Glutamatergic neuron (in vitro differentiated cells): ENCODE data around the gene CDKL4. TPM values are rescaled to one million over a fixed set of nuclear protein-coding genes. Genes with fewer than 3 reads are reported as not detected.

Experiments
- DNase-seq: peaks from one replicate; pipeline ENCODE4 v3.0.0; 2022
- H3K27ac Mint-ChIP-seq: one replicate; pipeline ENCODE4 v1.8.0; 2020; ENCODE audit warnings: mild to moderate bottlenecking, mixed read lengths, inconsistent platforms; ENCODE audit not compliant: unreplicated experiment
- H3K27me3 Mint-ChIP-seq: one replicate; pipeline ENCODE4 v1.8.0; 2020; ENCODE audit warnings: mild to moderate bottlenecking, moderate library complexity, mixed read lengths, inconsistent platforms; ENCODE audit not compliant: unreplicated experiment
- H3K36me3 Mint-ChIP-seq: one replicate; pipeline ENCODE4 v1.8.0; 2020; ENCODE audit warnings: mild to moderate bottlenecking, mixed read lengths, inconsistent platforms; ENCODE audit not compliant: unreplicated experiment
- H3K4me1 Mint-ChIP-seq: one replicate; pipeline ENCODE4 v1.8.0; 2020; ENCODE audit warnings: mild to moderate bottlenecking, low read depth, mixed read lengths, inconsistent platforms; ENCODE audit not compliant: unreplicated experiment
- H3K4me3 Mint-ChIP-seq: one replicate; pipeline ENCODE4 v1.8.0; 2020; ENCODE audit warnings: mild to moderate bottlenecking, mixed read lengths, inconsistent platforms; ENCODE audit not compliant: unreplicated experiment
- H3K9me3 Mint-ChIP-seq: one replicate; pipeline ENCODE4 v1.8.0; 2020; ENCODE audit warnings: mild to moderate bottlenecking, moderate library complexity, mixed read lengths, inconsistent platforms; ENCODE audit not compliant: unreplicated experiment
- CTCF ChIP-seq: fragments of 200-600 bp; sonication (generic); IDR thresholded peaks from one replicate; pipeline ENCODE4 v1.5.0; 2021; ENCODE audit not compliant: partially characterized antibody, unreplicated experiment
- total RNA-seq: library from RNA; stranded (reverse); fragmentation: NEBNext Ultra II Directional; extraction: Animal tissue kit (Norgen Biotek cat#: 25700); gene quantifications from one replicate; pipeline ENCODE4 v1.2.1, GENCODE V29; 2021; ENCODE audit not compliant: unreplicated experiment

CDKL4 gene
- total RNA-seq, 1 donor from 2014 or later, result not detected

- TF ChIP-seq CTCF, result no peak
- Mint-ChIP-seq H3K27ac (no peak overlapping the region), H3K4me1 (peaks cover 4% of the 10 kb centered on the region), H3K36me3 (no peaks in the 10 kb centered on the region), H3K27me3 (peaks cover 2% of the 10 kb centered on the region), H3K4me3 (no peak overlapping the region), H3K9me3 (no peaks in the 10 kb centered on the region)
- no peak for DNase-seq
Observed at GRCh38 chr2:39264733-39265132, 21.0 kb upstream of the CDKL4 start.

- Mint-ChIP-seq H3K4me3 (no peak overlapping the region), H3K4me1 (no peaks in the 10 kb centered on the region), H3K27ac (no peak overlapping the region), H3K27me3 (no peaks in the 10 kb centered on the region), H3K36me3 (no peaks in the 10 kb centered on the region), H3K9me3 (no peaks in the 10 kb centered on the region)
- no peak for TF ChIP-seq CTCF
- no peak for DNase-seq
Observed at GRCh38 chr2:39260087-39260486, 16.3 kb upstream of the CDKL4 start.

- H3K27ac Mint-ChIP-seq, result no peak overlapping the region
- no peak for TF ChIP-seq CTCF
- no peak for DNase-seq
- H3K36me3 Mint-ChIP-seq, result peaks cover 9% of the 10 kb centered on the region
- no peaks in the 10 kb centered on the region for H3K27me3 Mint-ChIP-seq
- H3K4me3 Mint-ChIP-seq, result no peak overlapping the region
- no peaks in the 10 kb centered on the region for H3K9me3 Mint-ChIP-seq
- H3K4me1 Mint-ChIP-seq, result no peaks in the 10 kb centered on the region
Observed at GRCh38 chr2:39256040-39256439, 12.3 kb upstream of the CDKL4 start.

GRCh38 chr2:39252888-39253518 lies 9.2 kb upstream of the CDKL4 start:
- Mint-ChIP-seq H3K4me3 (no peak overlapping the region), H3K4me1 (peaks cover 2% of the 10 kb centered on the region), H3K9me3 (no peaks in the 10 kb centered on the region), H3K27me3 (no peaks in the 10 kb centered on the region), H3K27ac (no peak overlapping the region), H3K36me3 (peaks cover 15% of the 10 kb centered on the region)
- TF ChIP-seq CTCF, result no peak
- no peak for DNase-seq

- Mint-ChIP-seq H3K9me3 (peaks cover 8% of the 10 kb centered on the region), H3K27ac (no peak overlapping the region), H3K36me3 (peaks cover 15% of the 10 kb centered on the region), H3K27me3 (no peaks in the 10 kb centered on the region), H3K4me1 (peaks cover 2% of the 10 kb centered on the region), H3K4me3 (no peak overlapping the region)
- no peak for TF ChIP-seq CTCF
- no peak for DNase-seq
Observed at GRCh38 chr2:39247512-39248043, 3.8 kb upstream of the CDKL4 start.
